ENCODE measurements around the gene BEND5.

Gene BEND5

DNA sequence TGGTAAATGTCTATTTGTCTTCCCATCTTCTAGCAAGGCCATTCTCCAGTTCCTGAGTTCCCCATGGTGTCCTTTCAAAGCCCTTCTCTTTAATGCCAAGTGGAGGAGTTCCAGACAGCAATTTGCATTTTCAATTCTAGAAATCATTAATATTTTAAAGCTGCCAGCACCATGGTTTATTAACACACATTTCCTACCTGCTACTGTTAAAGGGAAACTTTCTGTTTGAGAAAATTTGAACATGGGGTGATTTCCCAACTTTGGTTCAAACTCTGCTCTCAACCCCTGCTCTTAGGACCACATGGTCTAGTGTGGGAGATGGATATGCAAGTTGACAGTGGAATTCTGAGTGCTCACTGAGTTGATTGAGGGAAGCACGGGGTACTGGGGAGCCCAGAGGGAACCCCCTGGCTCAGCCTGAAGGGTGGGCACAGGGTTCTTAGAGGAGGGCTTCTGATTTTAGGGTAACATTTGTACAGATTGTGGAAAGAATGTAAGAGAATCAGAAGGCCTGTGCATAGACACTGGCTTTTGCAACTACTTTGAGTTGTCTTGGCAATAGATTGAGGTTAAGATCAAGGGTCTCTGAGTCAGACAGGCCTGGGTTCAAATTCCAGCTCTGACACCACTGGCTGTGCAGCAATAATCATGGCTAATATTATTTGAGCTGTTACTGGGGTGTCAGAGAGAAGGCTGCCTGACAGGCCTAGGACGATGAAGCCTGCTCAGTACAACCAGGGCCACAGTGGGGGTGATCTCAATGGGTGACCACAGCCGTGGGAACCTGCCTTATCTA lies 97.8 kb downstream of the BEND5 start:
- DNase-seq, result no peak

Measured in activated CD8-positive, alpha-beta memory T cell treated with anti-CD3 and anti-CD28 coated beads for 24 hours (primary cell).